NCI-H1105 treated with DMSO at 0.1 percent for 48 hours (cell line): ENCODE measurements around the gene WFDC1.
A peak's percentile ranks its signal among the peaks of the same experiment; 100 is the strongest.

Experiments used
- DNase-seq: peaks from one replicate; lab custom pipeline; 2025; lab: John Stamatoyannopoulos, UW

Gene WFDC1

GRCh38 chr16:84351630-84352029, 57.0 kb downstream of the WFDC1 start:
- DNase-seq, result no peak

- no peak for DNase-seq
Measured at GRCh38 chr16:84354306-84354705, 59.6 kb downstream of the WFDC1 start.

- DNase-seq, result no peak
Measured at GRCh38 chr16:84355149-84355548, 60.5 kb downstream of the WFDC1 start.

- no peak for DNase-seq
Measured at GRCh38 chr16:84356176-84356575, 61.5 kb downstream of the WFDC1 start.

GRCh38 chr16:84356591-84357116, 62.0 kb downstream of the WFDC1 start:
- DNase-seq, result no peak

GRCh38 chr16:84357191-84357651, 62.5 kb downstream of the WFDC1 start:
- DNase-seq, result no peak

- DNase-seq, result no peak
Measured at GRCh38 chr16:84358601-84359295, 64.1 kb downstream of the WFDC1 start.

- DNase-seq, result no peak
Measured at GRCh38 chr16:84359326-84359725, 64.6 kb downstream of the WFDC1 start.

- no peak for DNase-seq
Measured at GRCh38 chr16:84360170-84360569, 65.5 kb downstream of the WFDC1 start.

- no peak for DNase-seq
Measured at GRCh38 chr16:84360748-84361147, 66.1 kb downstream of the WFDC1 start.

GRCh38 chr16:84361546-84361945, 66.9 kb downstream of the WFDC1 start:
- DNase-seq, result no peak

- DNase-seq, result peak; percentile 39
Measured at GRCh38 chr16:84362471-84362941, 67.8 kb downstream of the WFDC1 start.

- no peak for DNase-seq
Measured at GRCh38 chr16:84366208-84366607, 71.5 kb downstream of the WFDC1 start.

GRCh38 chr16:84367297-84367680, 72.6 kb downstream of the WFDC1 start:
- no peak for DNase-seq

- no peak for DNase-seq
Measured at GRCh38 chr16:84367750-84368307, 73.2 kb downstream of the WFDC1 start.

GRCh38 chr16:84368308-84368996, 73.8 kb downstream of the WFDC1 start, which contains the start of gene ATP2C2:
Gene ATP2C2 (plus strand): TSS chr16:84368538. CDS start chr16:84368616, 78 bp downstream.
- DNase-seq, result peak; percentile 27

GRCh38 chr16:84369105-84369504, 74.4 kb downstream of the WFDC1 start:
- DNase-seq, result no peak

- no peak for DNase-seq
Measured at GRCh38 chr16:84369938-84370627, 75.4 kb downstream of the WFDC1 start.

GRCh38 chr16:84370723-84371552, 76.3 kb downstream of the WFDC1 start:
- DNase-seq, result no peak

- no peak for DNase-seq
Measured at GRCh38 chr16:84371553-84371865, 76.8 kb downstream of the WFDC1 start.

GRCh38 chr16:84373907-84374489, 79.3 kb downstream of the WFDC1 start:
- no peak for DNase-seq
